SH-SY5Y (cell line): ENCODE measurements around the gene CACNA1I.

Experiments
- GATA2 ChIP-seq: IDR thresholded peaks from 2 replicates; pipeline ENCODE4 v1.6.1; 2011; ENCODE audit warnings: mild to moderate bottlenecking, low read depth, low read length
- GATA3 ChIP-seq: IDR thresholded peaks from 2 replicates; pipeline ENCODE4 v1.6.1; 2011; ENCODE audit warnings: low read depth, mild to moderate bottlenecking, low read length, moderate library complexity

The CACNA1I gene

DNA sequence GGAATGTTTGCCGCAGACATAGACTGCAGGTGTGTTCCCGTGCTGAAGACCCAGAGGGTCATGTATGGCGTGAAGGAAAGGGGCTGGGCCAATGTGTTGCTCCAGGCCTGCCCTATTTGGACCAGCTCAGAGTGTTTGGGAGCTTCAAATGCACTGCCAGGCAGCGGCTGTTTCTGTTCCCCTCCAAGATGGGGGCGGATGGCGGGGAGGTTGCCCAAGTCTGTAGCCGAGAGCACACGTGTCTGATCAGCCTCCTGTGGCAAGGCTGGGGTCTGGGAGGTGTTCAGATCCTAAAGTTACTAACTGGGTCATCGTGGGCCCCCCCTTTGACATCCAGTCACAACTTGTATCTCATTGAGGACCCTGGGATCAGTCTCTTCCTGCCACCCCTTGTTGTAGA lies 45.5 kb downstream of the CACNA1I start:
- no peak for TF ChIP-seq GATA2
- no peak for TF ChIP-seq GATA3

DNA sequence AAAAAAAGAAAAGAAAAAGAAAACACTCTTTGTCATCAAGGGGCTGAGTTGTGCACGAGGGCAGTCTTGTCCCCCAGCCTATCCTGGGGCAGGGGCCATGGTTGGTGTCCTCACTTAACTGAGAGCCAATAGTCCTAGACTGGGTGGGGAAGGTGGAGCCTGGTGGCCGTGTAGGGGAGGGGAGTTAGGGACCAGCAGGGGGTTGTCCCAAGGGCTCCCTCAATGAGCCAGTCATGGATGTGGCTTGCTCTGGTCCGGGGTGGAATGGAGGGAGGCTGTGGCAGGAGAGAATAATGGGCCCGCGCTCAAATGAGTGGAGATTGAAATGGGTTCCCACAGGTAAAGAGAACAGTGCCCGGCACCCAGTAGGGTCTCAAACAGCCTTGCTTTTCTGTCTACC lies 46.2 kb downstream of the CACNA1I start:
- TF ChIP-seq GATA2 (no peak), GATA3 (no peak)

DNA sequence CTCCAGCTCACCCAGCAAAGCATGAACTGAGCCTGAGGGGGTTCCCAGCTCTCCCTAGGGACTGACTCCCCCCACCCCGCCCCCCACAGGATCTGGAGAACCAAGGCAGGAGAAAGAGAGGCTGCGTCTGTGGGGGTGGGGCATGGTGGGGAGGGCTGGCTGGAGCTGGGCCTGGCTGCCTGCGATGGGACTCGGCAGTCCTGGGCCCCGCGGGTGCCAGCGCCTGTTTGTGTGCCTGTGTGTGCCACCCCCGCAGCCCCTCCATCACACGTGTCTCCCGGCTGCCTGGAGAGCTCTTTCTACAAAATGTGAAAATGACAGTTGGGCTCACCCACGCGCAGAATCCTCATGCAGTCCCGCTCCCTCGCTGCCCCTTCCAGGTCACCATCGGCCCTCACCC lies 46.8 kb downstream of the CACNA1I start:
- TF ChIP-seq GATA3, result no peak
- no peak for TF ChIP-seq GATA2

DNA sequence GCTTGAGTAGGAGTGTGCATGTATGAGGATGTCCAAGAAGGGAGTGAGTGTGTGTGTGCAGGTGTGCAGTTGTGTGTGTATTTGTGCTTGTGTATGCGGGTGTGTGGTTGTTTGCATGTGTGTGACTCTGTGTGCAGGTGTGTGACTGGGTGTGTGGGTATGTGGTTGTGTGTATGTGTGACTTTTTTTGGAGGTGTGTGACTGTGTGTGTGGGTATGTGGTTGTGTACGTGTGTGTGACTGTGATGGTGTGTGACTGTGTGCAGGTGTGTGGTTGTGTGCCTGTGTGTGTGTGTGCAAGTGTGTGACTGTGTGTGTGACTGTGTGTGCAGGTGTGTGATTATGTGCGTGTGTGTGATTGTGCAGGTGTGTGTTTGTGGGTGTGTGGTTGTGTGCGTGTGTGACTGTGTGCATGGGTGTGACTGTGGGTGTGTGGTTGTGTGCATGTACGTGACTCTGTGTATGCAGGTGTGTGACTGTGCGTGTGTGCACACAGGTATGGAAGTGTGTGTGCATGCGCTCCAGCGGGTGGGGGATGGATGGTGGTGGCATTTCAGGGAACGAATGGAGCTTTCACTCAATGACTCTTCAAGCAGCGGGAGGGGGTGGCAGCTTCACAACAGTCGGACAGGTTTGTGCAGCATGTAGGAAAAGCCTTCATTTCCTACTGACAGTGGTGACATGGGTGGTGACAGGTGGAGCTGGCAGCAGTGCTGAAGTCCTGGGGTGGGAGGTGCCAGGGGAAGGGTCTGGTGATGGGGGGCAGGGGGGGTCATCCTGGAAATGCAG lies 47.6 kb downstream of the CACNA1I start:
- no peak for TF ChIP-seq GATA3
- TF ChIP-seq GATA2, result no peak

DNA sequence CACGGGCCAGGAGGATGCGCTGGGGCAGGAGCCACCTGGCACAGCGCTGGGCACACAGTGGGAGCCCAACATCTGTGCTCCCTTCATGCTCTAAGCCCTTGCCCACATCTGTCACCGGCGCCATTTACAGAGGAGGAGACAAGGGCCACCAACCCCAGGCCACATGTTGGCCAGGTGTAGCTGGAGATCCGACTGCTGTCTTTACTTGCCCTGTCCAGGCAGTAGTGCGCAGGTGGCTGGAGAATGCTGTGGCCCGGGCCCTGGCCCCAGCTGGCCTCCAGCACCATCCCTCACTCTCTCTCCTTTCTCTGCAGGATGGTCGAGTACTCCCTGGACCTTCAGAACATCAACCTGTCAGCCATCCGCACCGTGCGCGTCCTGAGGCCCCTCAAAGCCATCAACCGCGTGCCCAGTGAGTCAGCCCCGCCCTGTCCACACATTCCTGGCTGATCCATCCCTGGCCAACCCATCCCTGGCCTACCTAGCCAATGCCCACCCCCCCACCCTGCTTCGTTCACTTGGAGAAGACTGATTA lies 48.5 kb downstream of the CACNA1I start:
- TF ChIP-seq GATA2, result no peak
- no peak for TF ChIP-seq GATA3

DNA sequence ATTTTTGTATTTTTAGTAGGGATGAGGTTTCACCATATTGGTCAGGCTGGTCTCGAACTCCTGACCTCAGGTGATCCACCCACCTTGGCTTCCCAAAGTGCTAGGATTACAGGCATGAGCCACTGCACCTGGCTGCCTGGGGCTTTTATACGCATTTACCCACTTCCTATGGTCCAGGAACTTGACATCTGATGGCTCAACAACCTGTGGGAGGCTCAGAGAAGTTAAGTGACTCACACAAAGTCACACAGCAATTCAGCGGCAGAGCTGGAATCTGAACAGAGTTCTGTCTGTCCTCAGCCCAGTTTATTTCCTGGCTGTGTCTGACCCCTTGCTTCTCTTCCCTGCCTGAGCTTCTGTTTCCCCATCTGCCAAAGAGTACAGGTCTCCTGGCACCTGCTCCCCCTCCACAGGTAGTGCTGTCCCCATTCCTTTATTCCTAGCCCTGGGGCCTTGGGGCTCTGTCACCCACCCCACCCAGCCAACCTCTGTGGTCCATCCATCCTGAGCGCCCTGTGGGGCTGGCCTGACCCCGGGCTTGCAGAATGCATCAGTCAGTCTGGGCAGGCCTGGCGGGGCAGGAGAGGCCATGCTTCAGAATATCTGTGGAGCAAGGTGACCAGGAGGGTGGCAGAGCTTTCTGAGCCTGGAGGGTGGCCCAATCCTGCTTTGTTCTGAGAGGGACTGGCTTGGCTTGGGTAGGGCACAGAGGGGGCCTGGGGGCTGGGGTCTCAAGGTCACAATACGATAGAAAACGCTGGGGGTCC lies 50.6 kb downstream of the CACNA1I start:
- no peak for TF ChIP-seq GATA2
- no peak for TF ChIP-seq GATA3

DNA sequence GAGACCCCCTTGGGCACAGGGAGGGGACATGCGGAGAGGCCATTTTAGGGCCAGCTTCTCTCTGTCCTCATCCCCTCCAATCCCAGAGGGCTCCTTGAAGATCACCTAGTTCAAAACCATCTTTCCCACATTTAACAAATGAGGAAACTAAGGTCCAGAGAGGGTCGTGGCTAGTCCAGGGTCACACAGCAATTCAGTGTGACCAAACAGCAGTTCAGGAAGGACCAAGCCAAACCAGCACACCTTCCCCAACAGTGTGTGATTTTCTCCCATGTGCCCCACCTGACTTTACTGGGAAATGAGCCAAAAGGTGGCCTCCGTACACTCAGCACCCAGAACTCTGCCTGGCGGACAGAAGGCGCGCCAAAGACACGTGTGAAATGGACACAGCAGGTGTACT lies 51.3 kb downstream of the CACNA1I start:
- no peak for TF ChIP-seq GATA2
- no peak for TF ChIP-seq GATA3

DNA sequence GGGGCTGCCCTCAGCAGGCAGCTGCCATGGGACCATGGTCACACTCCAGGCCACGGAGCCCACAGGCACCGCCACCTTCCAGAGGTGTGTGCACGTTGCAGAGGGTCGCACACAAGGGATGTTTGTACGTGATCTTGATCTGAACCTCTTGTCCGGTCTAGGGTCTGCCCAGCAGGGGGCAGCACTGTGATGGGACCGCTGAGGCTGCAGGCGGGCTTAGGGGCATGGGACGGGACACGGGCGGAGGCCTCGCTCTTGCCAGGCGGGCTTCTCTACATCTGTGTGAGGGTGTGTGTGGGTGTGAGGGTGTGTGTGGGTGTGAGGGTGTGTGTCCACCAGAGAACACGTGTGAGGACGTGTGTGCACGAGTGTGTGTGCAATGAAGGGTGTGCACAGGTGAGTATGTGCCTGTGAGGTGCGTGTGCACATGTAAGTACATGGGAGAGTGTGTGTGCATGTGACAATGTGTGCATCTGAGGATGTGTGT lies 52.4 kb downstream of the CACNA1I start:
- TF ChIP-seq GATA3, result no peak
- TF ChIP-seq GATA2, result no peak

DNA sequence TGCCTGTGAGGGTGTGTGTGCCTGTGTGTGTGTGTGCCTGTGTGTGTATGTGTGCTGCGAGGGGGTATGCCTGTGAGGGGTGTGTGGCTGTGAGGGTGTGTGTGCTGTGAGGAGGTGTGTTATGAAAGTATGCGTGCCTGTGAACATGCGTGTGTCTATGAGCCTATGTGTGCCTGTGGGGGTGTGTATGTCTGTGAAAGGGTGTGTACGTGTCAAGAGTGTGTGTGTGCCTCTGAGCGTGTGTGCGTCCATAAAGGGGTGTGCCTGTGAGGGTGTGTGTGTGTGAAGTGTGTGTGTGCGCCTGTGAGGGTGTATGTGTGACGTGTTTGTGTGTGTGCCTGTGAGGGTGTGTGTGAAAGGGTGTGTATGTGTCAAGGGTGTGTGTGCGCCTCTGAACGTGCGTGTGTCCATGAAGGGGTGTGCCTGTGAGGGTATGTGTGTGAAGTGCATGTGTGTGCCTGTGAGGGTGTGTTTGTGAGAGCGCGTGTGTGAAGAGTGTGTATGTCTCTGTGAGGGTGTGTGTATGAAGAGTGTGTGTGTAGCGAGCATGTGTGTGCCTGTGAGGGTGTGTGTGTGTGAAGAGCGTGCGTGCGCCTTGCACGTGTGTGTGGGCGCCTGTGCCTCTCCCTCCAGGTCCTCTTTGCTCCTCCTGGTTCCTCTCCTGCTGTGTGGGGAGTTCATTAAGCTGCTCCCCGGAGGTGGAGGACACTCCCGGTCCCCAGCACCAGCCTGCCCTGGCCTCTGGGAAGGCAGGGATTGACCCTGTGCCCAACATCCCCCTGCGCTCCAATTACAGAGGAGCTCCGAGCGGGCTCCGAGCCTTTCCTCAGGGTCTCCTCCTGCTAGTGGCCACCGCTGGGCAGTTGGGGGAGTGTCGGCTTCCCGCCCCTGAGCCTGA lies 53.3 kb downstream of the CACNA1I start:
- no peak for TF ChIP-seq GATA3
- TF ChIP-seq GATA2, result no peak

DNA sequence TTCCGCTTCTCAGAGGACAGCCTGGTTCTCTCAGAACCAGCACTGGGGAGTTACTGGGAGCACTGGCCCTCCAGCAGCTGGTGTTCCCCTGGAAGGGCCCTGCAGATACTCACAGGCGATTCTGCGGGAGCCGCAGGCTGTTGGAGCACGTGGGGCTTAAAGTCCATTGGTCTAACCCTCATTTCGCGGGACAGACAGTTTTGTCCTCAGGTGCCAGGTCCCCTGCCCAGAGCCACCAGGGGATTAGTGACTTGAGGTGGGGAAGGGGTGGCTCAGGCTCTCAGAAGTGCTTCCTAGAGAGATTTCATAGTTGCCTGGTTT lies 53.9 kb downstream of the CACNA1I start:
- no peak for TF ChIP-seq GATA2
- TF ChIP-seq GATA3, result no peak

DNA sequence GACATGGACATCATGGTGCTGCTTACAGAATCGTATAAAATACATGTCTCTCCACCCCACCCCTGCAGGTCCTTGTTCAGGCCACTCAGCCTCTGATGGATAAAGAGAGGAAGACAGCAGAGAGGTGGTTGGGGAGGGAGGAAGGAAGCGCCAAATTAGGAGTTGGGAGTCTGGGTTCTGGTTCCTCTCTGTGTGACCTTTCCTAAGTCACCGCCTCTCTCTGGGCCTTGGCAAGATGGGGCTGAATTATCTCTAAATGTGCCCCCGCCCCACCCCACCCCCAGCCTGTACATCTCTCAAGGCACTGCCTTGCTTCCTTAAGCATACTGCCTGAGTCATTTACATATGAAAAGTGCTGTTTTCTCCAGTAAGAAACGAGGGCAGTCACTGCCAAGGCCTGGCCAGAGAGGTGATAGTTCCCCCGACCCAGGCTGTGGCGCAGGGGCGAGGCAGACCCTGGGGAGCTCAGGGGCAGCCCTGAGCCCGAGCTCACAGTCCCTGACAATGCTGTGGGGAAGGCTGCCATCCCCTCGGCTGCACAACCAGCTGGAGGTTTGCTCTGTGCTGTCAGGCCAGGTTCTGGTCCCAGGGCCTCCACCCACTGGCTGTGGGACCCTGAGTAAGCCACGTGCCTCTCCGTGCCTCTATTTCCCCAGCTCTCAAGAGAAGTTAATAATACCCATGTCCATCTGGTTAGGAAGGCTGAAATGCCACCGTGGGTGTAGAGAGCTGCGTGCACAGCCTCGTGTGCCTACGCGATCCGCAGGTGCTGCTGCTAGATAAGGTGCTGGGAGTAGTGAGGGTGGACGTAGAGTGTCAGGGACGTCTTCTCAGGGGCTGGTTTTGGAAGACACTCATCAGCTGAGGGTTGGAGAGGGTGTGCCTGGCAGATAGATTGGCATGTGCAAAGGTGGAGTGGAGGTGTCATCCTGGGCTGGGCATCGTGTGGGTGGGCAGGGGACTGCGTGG lies 55.3 kb downstream of the CACNA1I start:
- TF ChIP-seq GATA2 (no peak), GATA3 (no peak)

DNA sequence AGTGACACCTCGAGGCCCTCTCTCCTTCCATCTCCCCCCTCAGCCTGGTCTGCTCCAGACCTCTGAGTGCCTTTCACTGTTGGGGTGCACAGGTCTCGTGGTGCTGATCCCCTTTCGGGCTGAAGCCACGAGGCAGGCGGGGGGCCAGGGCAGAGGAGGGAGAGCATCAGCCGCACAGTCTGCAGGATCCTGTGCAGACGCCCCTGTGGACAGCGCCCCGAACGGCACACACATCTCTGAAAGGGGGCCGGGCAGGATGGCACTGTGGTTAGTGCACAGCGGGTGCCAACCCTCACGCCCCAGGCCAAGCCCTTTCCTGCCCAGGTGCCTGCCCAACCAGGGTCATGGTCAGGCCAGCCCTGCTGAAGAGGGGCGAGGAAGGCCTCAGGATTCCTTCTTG lies 56.7 kb downstream of the CACNA1I start:
- TF ChIP-seq GATA3 (no peak), GATA2 (no peak)
